Cortex of kidney (tissue), 1 donor: ENCODE measurements around the gene GPC6.

Source experiments
- DNase-seq: peaks from one replicate; lab custom pipeline; 2025; lab: John Stamatoyannopoulos, UW

Gene GPC6

DNA sequence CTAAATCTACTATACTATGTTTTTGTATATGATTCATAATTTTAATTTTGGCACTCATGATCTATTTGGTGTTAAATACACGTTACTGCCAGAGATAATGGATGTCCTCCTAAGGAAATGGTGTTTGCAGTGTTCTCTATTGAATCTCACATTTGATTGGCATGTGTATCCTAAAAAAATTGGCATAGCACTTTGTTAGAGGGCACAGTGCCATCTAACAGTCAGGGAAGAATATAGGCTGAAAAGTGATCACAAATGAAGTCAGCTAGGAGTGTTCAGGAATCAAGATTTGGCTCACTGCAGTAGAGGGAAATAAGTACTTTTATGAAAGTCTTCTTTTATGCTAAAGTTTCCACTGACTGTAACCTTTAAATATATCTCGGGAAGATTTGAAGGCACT, 624.6 kb downstream of the GPC6 start:
- DNase-seq: no peak

DNA sequence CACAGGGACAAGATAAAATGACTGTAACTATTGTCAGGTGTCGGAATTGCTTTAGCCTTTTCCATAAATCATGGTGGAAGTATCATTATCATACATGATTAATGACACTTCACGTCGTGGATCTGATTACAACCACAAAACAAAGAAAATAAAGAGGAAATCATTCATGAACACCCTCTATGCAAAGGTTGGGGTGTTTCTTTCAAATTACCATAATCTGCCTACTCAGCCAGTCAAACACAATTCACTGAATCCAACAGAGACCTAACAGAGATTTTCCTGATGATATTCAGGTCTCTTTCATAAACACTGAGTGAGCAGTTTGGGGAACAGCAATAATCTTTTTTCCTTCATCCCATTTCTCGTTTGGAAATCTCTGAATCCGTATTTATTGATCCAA, 627.3 kb downstream of the GPC6 start:
- no peak for DNase-seq

- DNase-seq: no peak
These were observed 630.5 kb downstream of the GPC6 start for GRCh38 chr13:93857126-93857525.

GRCh38 chr13:93859716-93860115, 633.1 kb downstream of the GPC6 start:
- no peak for DNase-seq

- no peak for DNase-seq
These were observed 635.2 kb downstream of the GPC6 start for GRCh38 chr13:93861818-93862217.

DNA sequence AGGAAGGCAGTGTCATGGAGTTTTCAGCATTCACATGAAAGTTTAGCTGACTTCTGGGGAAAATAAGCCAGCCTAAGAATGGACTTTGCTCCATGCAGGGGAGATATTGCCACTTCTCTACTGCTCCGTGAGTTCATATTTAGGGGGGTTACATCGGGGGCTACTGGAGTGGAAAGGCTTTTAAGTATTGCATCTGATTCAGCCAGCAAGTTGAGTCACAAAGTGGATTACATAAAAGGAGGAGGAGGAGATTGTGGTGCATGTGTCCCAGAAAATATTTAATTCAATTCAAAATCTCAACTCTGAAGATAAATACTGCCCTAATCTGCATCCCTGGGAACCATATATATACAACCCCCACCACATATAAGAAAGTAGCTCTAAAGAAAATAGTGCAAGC, 635.7 kb downstream of the GPC6 start:
- no peak for DNase-seq

DNA sequence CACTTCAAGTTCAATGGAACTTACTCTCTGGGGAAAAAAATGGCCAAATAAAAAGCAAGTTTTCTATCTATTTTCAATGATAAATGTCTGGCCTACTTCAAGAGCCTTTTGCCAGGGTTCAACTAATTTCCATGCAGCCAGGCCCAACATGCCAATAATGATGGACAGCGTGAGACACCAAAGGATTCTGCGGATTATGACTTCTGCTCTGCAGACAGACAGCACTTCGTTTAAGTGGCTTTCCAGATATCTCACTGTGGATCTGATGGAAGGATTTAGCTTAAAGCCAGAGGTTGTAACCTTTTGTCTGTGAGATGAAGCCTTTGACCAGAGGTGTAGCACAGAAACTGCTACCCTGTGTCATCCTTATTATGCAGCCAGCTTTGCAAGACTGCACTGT, 638.6 kb downstream of the GPC6 start:
- DNase-seq: no peak

GRCh38 chr13:93867481-93867880, 640.9 kb downstream of the GPC6 start:
- no peak for DNase-seq

- DNase-seq: no peak
These were observed 645.8 kb downstream of the GPC6 start for GRCh38 chr13:93872376-93872775.

GRCh38 chr13:93872786-93873347, 646.3 kb downstream of the GPC6 start:
- no peak for DNase-seq

GRCh38 chr13:93875547-93875946, 648.9 kb downstream of the GPC6 start:
- DNase-seq: no peak

- DNase-seq: no peak
These were observed 649.6 kb downstream of the GPC6 start for GRCh38 chr13:93876236-93876635.

GRCh38 chr13:93878675-93879074, 652.1 kb downstream of the GPC6 start:
- no peak for DNase-seq

DNA sequence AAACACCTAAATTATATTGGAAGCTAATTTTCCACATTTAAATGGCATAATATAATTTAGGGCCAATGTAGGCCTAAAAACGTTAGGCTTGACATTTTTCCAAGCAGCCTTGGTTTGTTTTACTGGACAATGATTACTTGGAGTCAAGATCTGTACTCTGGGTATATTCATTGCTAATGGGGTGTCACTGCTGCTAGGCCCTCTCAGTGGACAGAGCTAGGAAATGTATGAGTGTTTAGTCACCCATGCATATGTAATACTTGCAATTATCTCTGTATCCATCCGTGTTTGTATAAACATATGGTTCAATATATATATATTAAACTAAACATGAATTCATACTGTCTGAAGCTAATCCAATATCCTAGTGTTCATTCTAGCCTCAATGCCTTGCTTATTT, 654.8 kb downstream of the GPC6 start:
- no peak for DNase-seq

- DNase-seq: no peak
These were observed 655.6 kb downstream of the GPC6 start for GRCh38 chr13:93882086-93882651.

DNA sequence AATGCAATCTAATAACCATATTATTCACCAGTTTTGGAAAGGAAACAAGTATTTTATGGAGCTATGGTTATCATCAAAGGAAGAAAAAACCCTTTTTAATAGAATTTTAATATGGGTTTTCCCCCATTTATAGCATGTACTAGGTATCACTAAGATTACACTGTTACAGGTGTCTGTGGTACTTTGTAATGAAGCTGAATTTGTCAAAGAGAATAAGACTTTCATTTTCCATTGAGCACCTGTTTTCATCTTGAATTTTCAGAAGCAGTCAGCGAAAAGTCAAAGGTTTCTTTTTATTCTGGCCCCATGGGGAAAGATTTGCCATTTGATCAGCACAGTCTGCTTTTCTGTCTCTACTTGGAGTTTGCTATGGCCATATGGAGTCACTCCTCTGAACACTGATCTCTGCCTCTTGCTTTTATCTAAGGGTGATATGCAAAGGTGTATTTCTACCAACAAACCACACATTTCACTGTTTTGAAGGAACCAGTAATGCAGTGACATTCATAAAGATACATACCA, 662.9 kb downstream of the GPC6 start:
- no peak for DNase-seq

DNA sequence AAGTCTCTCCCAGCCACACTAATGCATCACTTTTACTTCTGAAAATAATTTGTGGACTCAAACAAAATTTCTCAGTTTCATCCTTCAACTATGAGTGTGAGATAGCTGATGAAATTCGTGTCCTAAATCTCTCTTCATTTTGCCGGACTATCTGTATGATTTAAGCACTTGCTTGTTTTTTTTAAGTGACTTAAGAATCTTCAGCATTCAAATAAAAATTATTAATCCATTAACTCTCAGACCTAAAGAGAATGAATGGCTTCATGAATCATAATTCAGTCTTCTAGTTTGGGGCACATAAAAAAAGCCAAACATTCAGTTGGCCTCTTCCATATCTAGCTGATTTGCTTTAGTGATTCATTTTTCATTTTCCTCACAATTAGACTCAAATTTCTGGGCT, 673.4 kb downstream of the GPC6 start:
- no peak for DNase-seq

DNA sequence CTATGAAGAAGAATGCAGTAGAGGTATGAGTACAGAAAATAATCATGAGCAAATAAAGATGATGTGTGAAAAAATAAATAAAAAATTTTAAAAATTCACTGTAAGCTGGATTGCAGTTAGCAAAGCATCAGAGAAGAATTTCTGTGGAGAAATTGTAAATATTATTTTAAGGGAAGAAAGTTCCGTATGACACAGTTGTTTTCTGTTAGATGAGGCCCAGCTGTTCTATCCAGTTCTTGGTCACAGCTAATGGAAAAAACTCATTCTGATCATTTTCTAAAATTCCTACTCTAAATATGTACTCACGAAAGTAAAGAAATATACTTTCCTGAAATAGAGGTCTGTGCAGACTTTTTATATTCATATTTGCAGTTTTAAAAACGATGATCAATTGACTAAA, 674.1 kb downstream of the GPC6 start:
- no peak for DNase-seq

DNA sequence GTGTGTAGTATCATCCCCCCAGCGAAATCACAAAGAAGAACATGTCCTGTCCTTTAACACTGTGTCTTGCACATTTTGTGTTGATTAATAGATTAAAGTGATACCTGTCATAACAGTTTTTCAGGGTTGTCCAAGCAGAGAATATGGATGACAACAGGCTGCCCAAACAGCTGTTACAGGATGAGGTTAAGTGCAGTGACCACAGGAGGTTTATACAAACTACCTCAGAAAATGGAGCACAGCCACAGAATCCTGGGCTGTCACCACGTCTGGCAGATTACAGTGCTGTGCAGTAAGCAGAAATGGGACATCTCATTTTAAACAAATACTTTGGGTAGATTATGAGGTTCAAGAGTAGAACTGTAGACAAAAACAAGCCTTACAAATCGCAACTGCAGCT, 677.3 kb downstream of the GPC6 start:
- DNase-seq: no peak

- no peak for DNase-seq
These were observed 688.7 kb downstream of the GPC6 start for GRCh38 chr13:93915269-93915809.

DNA sequence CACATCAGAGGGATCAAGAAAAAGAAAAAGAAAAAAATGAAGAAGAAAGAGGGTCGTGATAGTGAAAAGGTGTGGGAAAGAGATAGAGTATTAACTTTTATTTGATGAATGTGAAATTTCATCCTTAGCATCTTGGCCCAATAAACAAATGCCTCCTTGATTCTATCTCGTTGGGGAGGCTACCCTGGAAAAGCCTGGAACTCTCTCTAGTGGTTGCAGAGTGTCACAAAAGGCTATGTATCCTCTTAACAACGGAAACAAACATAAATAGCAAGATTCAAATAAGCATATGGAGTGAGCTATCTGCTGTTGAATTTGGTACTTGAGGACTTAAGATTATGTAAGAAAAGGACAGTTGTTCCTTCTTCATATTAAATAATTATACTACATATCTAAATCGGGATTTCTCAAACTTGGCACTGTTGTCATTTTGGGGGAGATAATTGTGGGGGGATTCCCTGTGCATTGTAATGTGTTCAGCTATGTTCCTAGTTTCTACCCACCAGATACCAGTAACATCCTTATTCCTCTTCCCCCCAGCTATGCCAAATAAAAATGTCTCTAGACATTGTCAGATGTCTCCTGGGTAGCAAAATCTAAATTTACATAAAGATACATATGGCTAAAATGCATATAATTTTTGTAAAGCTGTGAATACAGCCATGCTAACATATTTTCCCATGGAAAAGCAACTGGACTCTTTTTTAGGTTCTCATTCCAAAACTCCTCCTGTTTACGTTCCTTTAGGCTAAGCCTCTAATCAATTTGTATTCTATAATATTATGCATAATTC, 695.7 kb downstream of the GPC6 start:
- no peak for DNase-seq

DNA sequence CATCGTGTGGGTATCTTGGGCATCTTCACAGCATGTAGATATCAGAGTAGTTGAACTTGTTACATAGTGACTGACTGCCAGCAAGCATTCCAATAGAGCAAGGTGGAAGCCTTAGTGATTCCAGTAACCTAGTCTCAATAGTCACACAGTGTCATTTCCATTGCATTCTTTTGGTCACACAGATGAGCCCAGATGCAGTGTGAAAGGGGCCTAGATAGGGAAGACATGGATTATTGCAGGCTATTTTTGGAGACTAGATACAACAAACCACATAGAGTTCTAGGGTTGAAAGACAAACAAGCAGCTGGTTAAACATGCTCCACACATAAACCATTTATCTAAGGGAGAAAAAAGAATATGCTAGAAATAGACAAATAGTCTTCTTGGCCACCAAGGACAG, 699.4 kb downstream of the GPC6 start:
- no peak for DNase-seq

DNA sequence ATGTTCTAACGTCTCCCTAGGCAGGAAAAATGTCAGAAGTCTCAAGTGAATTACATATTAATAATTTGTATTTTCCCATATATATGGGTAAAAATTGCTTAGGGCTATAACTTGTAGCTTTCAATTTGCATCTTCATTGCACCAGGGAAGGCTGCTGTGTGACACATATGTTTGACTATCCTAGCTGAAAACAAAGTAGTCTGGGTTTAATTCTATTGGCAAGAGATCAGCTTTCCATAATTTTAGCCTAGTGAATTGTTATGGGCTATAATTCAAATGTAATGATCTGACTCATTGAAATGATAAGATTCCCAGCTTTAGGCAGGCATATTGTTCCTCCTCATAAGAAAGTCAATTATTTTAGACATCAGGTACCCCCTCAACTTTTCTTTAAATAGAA, 699.8 kb downstream of the GPC6 start:
- no peak for DNase-seq
